Vagina (tissue), 2 donors: Measurements from ENCODE around the gene CYYR1. TPM values are rescaled to one million over a fixed set of nuclear protein-coding genes. Genes with fewer than 3 reads are reported as not detected.
"Not testable (repeated sequence)": the region's sequence is repeated elsewhere in the genome, so short reads cannot be mapped to it uniquely, and the experiment has no call there.

Source experiments
- DNase-seq, 2 donors: peaks; one replicate each; pipeline ENCODE4 v3.0.0-alpha.2; 2017; ENCODE audit errors: extremely low spot score in 2 of 2
- H3K27ac ChIP-seq: fragments of 200-600 bp; sonication (generic); one replicate; pipeline ENCODE4 v1.5.1; 2019
- H3K27me3 ChIP-seq: fragments of 200-600 bp; sonication (generic); one replicate; pipeline ENCODE4 v1.5.1; 2019
- H3K36me3 ChIP-seq, 2 donors: fragments of 200-600 bp; sonication (generic); one replicate each; pipeline ENCODE4 v1.5.1; 2017 to 2019
- H3K4me1 ChIP-seq: fragments of 200-600 bp; sonication (generic); one replicate; pipeline ENCODE4 v1.5.1; 2019
- H3K4me3 ChIP-seq, 2 donors: fragments of 200-600 bp; sonication (generic); 1 replicate in 1 of 2; 2 replicates in 1 of 2; pipeline ENCODE4 v1.5.1; 2016 to 2019
- H3K9me3 ChIP-seq: fragments of 200-600 bp; sonication (generic); one replicate; pipeline ENCODE4 v1.5.1; 2019
- POLR2A ChIP-seq, 2 donors: fragments of 450-650 bp; IDR thresholded peaks; one replicate each; pipeline ENCODE4 v1.6.1; 2017; ENCODE audit warnings: antibody characterized with exemption in 2 of 2, mild to moderate bottlenecking in 2 of 2, moderate library complexity in 2 of 2
- POLR2AphosphoS5 ChIP-seq, 2 donors: sonication (generic); formaldehyde crosslinking; IDR thresholded peaks; one replicate each; pipeline ENCODE4 v1.9.0; 2017; ENCODE audit warnings: antibody characterized with exemption in 2 of 2, mild to moderate bottlenecking in 2 of 2, low read depth in 1 of 2; ENCODE audit not compliant: insufficient read depth in 1 of 2
- intact Hi-C: fragments of 100-400 bp; cut with DNase I; formaldehyde crosslinking; loops from one replicate; pipeline ENCODE4 v1.15.1; 2023
- total RNA-seq: library from RNA; depleted of rRNA; stranded (reverse); fragments of >200 nt; gene quantifications from one replicate; pipeline ENCODE4 v1.2.3, GENCODE V29; 2016
- TF ChIP-seq, protein P1 (sequence below), 3 experiments: fragments of 450-650 bp in 2 of 3; fragments of 200-600 bp in 1 of 3; sonication (generic) in 1 of 3; IDR thresholded peaks; one replicate each; pipeline ENCODE4 v1.5.1; 2017 to 2019; ENCODE audit warnings: antibody characterized with exemption in 3 of 3, mild to moderate bottlenecking in 2 of 3, moderate library complexity in 2 of 3

Gene CYYR1
- total RNA-seq, 1 donor from 2014 or later = 12.3 TPM

DNA sequence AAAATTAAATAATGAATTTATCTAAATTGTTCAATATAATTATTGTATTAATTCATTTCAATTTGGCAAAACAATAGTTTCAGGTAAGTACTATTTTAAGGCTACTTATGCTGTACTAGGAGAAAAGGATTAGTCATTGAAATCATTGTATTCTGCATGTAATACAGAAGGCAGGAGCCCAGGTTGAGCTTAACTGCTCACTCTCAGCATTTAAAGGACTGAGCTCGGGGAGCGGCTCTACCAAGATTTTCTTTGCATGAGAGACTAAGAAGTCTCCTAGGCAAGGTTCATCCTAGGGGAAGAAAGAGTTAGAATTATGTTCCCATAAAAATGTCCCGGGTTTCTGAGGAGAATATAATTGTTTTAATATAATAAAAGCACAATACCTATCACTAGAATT lies 112.5 kb downstream of the CYYR1 start:
- TF ChIP-seq, protein P1, sequence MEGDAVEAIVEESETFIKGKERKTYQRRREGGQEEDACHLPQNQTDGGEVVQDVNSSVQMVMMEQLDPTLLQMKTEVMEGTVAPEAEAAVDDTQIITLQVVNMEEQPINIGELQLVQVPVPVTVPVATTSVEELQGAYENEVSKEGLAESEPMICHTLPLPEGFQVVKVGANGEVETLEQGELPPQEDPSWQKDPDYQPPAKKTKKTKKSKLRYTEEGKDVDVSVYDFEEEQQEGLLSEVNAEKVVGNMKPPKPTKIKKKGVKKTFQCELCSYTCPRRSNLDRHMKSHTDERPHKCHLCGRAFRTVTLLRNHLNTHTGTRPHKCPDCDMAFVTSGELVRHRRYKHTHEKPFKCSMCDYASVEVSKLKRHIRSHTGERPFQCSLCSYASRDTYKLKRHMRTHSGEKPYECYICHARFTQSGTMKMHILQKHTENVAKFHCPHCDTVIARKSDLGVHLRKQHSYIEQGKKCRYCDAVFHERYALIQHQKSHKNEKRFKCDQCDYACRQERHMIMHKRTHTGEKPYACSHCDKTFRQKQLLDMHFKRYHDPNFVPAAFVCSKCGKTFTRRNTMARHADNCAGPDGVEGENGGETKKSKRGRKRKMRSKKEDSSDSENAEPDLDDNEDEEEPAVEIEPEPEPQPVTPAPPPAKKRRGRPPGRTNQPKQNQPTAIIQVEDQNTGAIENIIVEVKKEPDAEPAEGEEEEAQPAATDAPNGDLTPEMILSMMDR (IDR thresholded peaks at IDR 0.05) = no peak
- TF ChIP-seq POLR2A (IDR thresholded peaks at IDR 0.05) (no peak), POLR2AphosphoS5 (IDR thresholded peaks at IDR 0.05; ENCODE audit: insufficient read depth in 1 of 2, low read depth in 1 of 2) (no peak)
- no peaks in the 10 kb centered on the region for H3K27me3 ChIP-seq
- H3K36me3 ChIP-seq = no peaks in the 10 kb centered on the region
- H3K4me1 ChIP-seq = no peaks in the 10 kb centered on the region
- no peaks in the 10 kb centered on the region for H3K9me3 ChIP-seq
- H3K27ac ChIP-seq = no peak overlapping the region
- intact Hi-C loops = no loop called here
- no peak overlapping the region for H3K4me3 ChIP-seq
- no peak for DNase-seq

DNA sequence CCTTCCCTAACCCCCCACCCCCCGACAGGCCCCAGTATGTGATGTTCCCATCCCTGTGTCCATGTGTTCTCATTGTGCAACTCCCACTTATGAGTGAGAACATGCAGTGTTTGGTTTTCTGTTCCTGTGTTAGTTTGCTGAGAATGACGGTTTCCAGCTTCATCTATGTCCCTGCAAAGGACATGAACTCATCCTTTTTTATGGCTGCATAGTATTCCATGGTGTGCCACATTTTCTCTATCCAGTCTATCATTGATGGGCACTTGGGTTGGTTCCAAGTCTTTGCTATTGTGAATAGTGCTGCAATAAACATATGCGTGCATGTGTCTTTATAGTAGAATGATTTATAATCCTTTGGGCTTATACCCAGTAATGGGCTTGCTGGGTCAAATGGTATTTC lies 114.2 kb downstream of the CYYR1 start:
- H3K4me3 ChIP-seq, intact Hi-C loops, DNase-seq, H3K27me3 ChIP-seq, H3K4me1 ChIP-seq, H3K27ac ChIP-seq, H3K36me3 ChIP-seq, H3K9me3 ChIP-seq: not testable (repeated sequence)

DNA sequence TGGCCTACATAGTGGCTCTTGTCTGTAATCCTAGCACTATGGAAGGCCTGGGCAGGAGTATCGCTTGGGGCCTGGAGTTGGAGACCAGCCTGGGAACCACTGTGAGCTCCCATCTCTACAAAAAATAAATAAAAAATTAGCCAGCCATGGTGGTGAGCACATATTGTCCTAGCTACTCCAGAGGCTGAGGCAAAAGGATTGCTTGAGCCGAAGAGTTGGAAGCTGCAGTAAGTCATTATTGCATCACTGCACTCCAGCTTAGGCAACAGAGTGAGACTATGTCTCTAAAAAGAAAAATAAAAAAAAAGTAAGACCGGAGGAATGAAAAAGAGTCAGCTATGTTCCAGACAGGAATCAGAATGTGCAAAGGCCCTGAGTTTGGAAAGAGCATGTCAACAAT lies 115.3 kb downstream of the CYYR1 start:
- H3K9me3 ChIP-seq = no peaks in the 10 kb centered on the region
- no peaks in the 10 kb centered on the region for H3K36me3 ChIP-seq
- TF ChIP-seq, protein P1 (IDR thresholded peaks at IDR 0.05) = no peak
- no peaks in the 10 kb centered on the region for H3K27me3 ChIP-seq
- no peak for DNase-seq
- H3K4me3 ChIP-seq = no peak overlapping the region
- intact Hi-C loops = no loop called here
- no peak overlapping the region for H3K27ac ChIP-seq
- no peaks in the 10 kb centered on the region for H3K4me1 ChIP-seq

DNA sequence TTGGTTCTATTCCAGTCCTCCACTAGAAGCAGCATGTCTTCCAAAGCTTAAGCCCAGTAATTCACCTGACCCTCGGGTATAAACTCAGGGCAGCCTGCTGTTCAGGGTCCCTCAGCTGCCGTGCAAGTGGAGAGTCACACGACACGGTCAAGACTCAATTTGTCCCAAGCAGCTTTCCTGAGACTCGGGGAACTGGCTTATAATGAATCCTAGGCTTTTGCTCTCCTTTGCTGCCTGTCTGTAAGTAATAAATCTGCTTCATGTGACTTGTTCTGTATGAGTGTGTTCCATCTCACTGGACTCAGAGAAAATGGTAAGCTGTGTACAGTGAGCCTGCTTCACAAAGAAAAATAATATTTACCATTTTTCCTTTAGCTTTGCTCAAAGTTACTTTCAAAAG lies 119.8 kb downstream of the CYYR1 start:
- Histone ChIP-seq H3K4me1 (no peaks in the 10 kb centered on the region), H3K27me3 (no peaks in the 10 kb centered on the region), H3K27ac (no peak overlapping the region), H3K4me3 (no peak overlapping the region), H3K9me3 (no peaks in the 10 kb centered on the region), H3K36me3 (no peaks in the 10 kb centered on the region)
- no peak for TF ChIP-seq POLR2A (IDR thresholded peaks at IDR 0.05)
- TF ChIP-seq, protein P1 (IDR thresholded peaks at IDR 0.05) = no peak
- no peak for DNase-seq
- intact Hi-C loops = no loop called here

DNA sequence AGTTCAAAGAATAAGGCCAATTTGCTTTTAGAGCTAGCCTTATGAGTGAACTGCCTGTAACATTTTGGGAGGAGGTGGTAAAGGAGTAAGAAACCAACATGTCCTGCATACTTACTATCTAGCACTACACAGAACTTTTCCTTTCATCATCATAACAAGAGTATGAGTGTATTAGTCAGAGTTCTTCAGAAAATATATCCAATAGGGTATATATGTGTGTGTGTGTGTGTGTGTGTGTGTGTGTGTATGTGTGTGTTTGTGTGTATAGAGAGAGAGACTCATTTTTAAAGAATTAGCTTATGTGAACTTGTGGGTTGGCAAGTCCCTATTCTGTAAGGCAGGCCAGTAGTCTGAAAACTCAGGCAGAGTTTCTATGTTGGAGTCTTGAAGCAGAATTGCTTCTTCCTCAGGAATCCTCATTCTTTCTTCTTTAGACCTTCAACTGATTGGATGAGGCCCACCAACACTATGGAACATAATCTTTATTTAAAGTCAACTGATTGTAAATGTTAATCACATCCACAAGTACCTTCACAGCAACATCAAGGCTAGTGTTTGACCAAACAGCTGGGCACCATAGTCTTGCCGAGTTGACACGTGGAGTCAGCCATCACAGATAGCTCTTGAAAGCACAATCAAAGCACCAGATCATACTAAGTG lies 121.9 kb downstream of the CYYR1 start:
- TF ChIP-seq, protein P1 (IDR thresholded peaks at IDR 0.05) = no peak
- TF ChIP-seq POLR2AphosphoS5 (IDR thresholded peaks at IDR 0.05; ENCODE audit: insufficient read depth in 1 of 2, low read depth in 1 of 2) (no peak), POLR2A (IDR thresholded peaks at IDR 0.05) (no peak)
- no peaks in the 10 kb centered on the region for H3K4me1 ChIP-seq
- H3K4me3 ChIP-seq = no peak overlapping the region
- no peaks in the 10 kb centered on the region for H3K36me3 ChIP-seq
- H3K9me3 ChIP-seq = no peaks in the 10 kb centered on the region
- H3K27me3 ChIP-seq = no peaks in the 10 kb centered on the region
- DNase-seq = no peak
- no peak overlapping the region for H3K27ac ChIP-seq
- intact Hi-C loops = no loop called here

DNA sequence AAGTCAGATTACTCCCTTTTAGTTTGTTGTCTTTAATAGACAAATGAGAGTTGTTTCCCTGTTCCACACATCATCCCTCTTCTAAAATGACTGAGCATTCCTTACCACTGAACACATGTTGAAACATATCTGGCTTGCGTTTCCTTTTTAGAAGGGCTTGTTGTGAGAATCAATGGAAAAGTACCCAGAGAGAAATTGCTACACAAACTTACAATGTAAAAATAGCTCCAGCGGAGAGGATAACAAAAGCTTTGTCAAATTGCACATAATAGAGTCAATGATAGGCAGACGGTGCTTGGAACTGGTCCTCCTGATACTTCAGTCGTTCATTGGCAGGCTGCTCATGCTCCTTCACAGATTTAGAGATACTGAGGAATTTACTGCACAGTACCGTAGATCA lies 123.9 kb downstream of the CYYR1 start:
- Histone ChIP-seq H3K27ac (peak overlapping the region; percentile 25), H3K27me3 (no peaks in the 10 kb centered on the region), H3K4me1 (no peaks in the 10 kb centered on the region), H3K36me3 (no peaks in the 10 kb centered on the region), H3K9me3 (no peaks in the 10 kb centered on the region), H3K4me3 (no peak overlapping the region)
- intact Hi-C loops = no loop called here
- DNase-seq = no peak
- TF ChIP-seq, protein P1 (IDR thresholded peaks at IDR 0.05) = no peak
- no peak for TF ChIP-seq POLR2A (IDR thresholded peaks at IDR 0.05)
